Panc1 (cell line): ENCODE measurements around the gene RABL3. TPM values are rescaled to one million over a fixed set of nuclear protein-coding genes. Genes with fewer than 3 reads are reported as not detected.

Source experiments
- ATAC-seq: fragments of 200-7000 bp; cut with Tn5 transposase; 2 replicates; pipeline ENCODE4 v1.9.1; 2020; ENCODE audit warnings: mild to moderate bottlenecking, moderate library complexity
- BruUV-seq: library from RNA; stranded (reverse); fragments of 400-500 nt; replicated peaks from 2 replicates; lab custom pipeline; 2021; lab: Mats Ljungman, UMichigan
- CTCF ChIA-PET: fragments of 300-600 bp; sonication (Branson Sonifier 250); formaldehyde crosslinking; loops from one replicate; lab custom pipeline; 2022; ENCODE audit warnings: antibody characterized with exemption; lab: Charles Lee
- POLR2A ChIA-PET: fragments of 300-600 bp; sonication (Branson Sonifier 250); formaldehyde crosslinking; loops from one replicate; lab custom pipeline; 2022; ENCODE audit warnings: antibody characterized with exemption; lab: Charles Lee
- DNase-seq: peaks from one replicate; pipeline ENCODE4 v3.0.0-alpha.2; 2010; ENCODE audit warnings: low read depth, low spot score
- H3K27ac ChIP-seq: 2 replicates; pipeline ENCODE4 v1.5.1; 2011; ENCODE audit warnings: mild to moderate bottlenecking, low read length, inconsistent platforms
- H3K27me3 ChIP-seq: fragments of 200-500 bp; sonication (Bioruptor generic); 2 replicates; pipeline ENCODE4 v1.6.0; 2014; ENCODE audit warnings: low read length, inconsistent platforms; ENCODE audit not compliant: control insufficient read depth, insufficient read depth
- H3K36me3 ChIP-seq: fragments of 200-500 bp; sonication (Bioruptor generic); 2 replicates; pipeline ENCODE4 v1.5.1; 2014; ENCODE audit warnings: inconsistent platforms, mild to moderate bottlenecking, low read length, moderate library complexity; ENCODE audit not compliant: control insufficient read depth, insufficient read depth
- H3K4me1 ChIP-seq: 2 replicates; pipeline ENCODE4 v1.5.1; 2011; ENCODE audit warnings: inconsistent platforms, mild to moderate bottlenecking, low read length, moderate library complexity; ENCODE audit not compliant: control insufficient read depth, insufficient read depth
- H3K4me3 ChIP-seq, 2 experiments: 2 replicates each; pipeline ENCODE4 v1.5.1; 2011 to 2012; ENCODE audit warnings: low read depth in 2 of 2, low read length in 2 of 2, mild to moderate bottlenecking in 2 of 2, inconsistent platforms in 1 of 2, moderate library complexity in 1 of 2
- H3K9me3 ChIP-seq: fragments of 200-500 bp; sonication (Bioruptor generic); 2 replicates; pipeline ENCODE4 v1.5.1; 2014; ENCODE audit warnings: low read depth, mild to moderate bottlenecking, inconsistent platforms, low read length, moderate library complexity; ENCODE audit not compliant: control insufficient read depth, insufficient read depth
- POLR2AphosphoS5 ChIP-seq: IDR thresholded peaks from 2 replicates; pipeline ENCODE4 v1.6.1; 2012; ENCODE audit warnings: mild to moderate bottlenecking, low read depth, low read length, moderate library complexity
- SIN3A ChIP-seq: IDR thresholded peaks from 2 replicates; pipeline ENCODE4 v1.6.1; 2012; ENCODE audit warnings: low read depth, mild to moderate bottlenecking, low read length, moderate library complexity, borderline replicate concordance; ENCODE audit not compliant: insufficient read depth
- TCF7L2 ChIP-seq: IDR thresholded peaks from 2 replicates; pipeline ENCODE4 v1.6.1; 2011; ENCODE audit warnings: mild to moderate bottlenecking, low read depth, low read length, inconsistent platforms
- in situ Hi-C: cut with HindIII; loops from 2 replicates; pipeline ENCODE4 v1.10.0; 2016; ENCODE audit warnings: low sequenced_read_pairs, low pct_unique_long_range_greater_than_20kb
- intact Hi-C: fragments of 100-400 bp; cut with micrococcal nuclease; formaldehyde crosslinking; loops from one replicate; pipeline ENCODE4 v1.10.0; 2022; ENCODE audit not compliant: unreplicated experiment
- total RNA-seq: library from RNA; stranded (reverse); gene quantifications from one replicate; pipeline ENCODE4 v1.2.1, GENCODE V29; 2021; ENCODE audit not compliant: unreplicated experiment
- TF ChIP-seq, protein P1 (sequence below), 2 experiments: IDR thresholded peaks; 2 replicates each; pipeline ENCODE4 v1.6.1; 2011 to 2012; ENCODE audit warnings: low read depth in 2 of 2, control low read depth in 1 of 2, low read length in 1 of 2, mild to moderate bottlenecking in 1 of 2, moderate library complexity in 1 of 2; ENCODE audit not compliant: insufficient read depth in 1 of 2
- TF ChIP-seq, protein P2 (sequence below): fragments of 450-650 bp; IDR thresholded peaks from 2 replicates; pipeline ENCODE4 v1.5.1; 2017; ENCODE audit warnings: mild to moderate bottlenecking

The RABL3 gene
- total RNA-seq, 1 experiment from 2014 or later: 15.8 TPM

DNA sequence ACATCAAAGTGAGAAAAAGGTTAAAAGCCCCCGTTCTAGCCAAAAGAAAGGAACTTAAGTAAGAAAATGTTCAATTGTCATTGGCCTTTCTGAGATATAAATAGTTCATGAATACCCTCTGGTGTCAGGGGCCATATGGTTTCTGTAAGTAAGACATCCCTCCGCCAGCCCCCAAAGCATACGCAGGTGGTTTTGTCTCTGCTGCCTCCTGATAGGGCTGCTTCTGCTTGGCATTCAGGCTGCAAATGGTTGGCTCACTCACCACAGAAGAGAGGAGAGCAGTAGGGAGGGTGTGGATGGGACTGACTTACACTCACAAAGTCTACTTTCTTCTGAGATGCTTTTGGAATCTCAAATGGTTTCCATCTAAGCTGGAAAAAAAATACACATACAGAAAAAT lies 90.0 kb downstream of the RABL3 start:
- H3K27me3 ChIP-seq: no peaks in the 10 kb centered on the region
- H3K4me3 ChIP-seq: no peak overlapping the region
- intact Hi-C loops (no loop called here), in situ Hi-C loops (no loop called here)
- POLR2A ChIA-PET: no interaction called here
- H3K4me1 ChIP-seq: no peaks in the 10 kb centered on the region
- CTCF ChIA-PET: no interaction called here
- no TSS peak for BruUV-seq
- TF ChIP-seq SIN3A (no peak), POLR2AphosphoS5 (no peak), TCF7L2 (no peak)
- TF ChIP-seq, protein P1, sequence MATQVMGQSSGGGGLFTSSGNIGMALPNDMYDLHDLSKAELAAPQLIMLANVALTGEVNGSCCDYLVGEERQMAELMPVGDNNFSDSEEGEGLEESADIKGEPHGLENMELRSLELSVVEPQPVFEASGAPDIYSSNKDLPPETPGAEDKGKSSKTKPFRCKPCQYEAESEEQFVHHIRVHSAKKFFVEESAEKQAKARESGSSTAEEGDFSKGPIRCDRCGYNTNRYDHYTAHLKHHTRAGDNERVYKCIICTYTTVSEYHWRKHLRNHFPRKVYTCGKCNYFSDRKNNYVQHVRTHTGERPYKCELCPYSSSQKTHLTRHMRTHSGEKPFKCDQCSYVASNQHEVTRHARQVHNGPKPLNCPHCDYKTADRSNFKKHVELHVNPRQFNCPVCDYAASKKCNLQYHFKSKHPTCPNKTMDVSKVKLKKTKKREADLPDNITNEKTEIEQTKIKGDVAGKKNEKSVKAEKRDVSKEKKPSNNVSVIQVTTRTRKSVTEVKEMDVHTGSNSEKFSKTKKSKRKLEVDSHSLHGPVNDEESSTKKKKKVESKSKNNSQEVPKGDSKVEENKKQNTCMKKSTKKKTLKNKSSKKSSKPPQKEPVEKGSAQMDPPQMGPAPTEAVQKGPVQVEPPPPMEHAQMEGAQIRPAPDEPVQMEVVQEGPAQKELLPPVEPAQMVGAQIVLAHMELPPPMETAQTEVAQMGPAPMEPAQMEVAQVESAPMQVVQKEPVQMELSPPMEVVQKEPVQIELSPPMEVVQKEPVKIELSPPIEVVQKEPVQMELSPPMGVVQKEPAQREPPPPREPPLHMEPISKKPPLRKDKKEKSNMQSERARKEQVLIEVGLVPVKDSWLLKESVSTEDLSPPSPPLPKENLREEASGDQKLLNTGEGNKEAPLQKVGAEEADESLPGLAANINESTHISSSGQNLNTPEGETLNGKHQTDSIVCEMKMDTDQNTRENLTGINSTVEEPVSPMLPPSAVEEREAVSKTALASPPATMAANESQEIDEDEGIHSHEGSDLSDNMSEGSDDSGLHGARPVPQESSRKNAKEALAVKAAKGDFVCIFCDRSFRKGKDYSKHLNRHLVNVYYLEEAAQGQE (IDR thresholded peaks at IDR 0.05; ENCODE audit: insufficient read depth in 1 of 2, low read depth in 2 of 2, low read length in 1 of 2): no peak
- TF ChIP-seq, protein P2, sequence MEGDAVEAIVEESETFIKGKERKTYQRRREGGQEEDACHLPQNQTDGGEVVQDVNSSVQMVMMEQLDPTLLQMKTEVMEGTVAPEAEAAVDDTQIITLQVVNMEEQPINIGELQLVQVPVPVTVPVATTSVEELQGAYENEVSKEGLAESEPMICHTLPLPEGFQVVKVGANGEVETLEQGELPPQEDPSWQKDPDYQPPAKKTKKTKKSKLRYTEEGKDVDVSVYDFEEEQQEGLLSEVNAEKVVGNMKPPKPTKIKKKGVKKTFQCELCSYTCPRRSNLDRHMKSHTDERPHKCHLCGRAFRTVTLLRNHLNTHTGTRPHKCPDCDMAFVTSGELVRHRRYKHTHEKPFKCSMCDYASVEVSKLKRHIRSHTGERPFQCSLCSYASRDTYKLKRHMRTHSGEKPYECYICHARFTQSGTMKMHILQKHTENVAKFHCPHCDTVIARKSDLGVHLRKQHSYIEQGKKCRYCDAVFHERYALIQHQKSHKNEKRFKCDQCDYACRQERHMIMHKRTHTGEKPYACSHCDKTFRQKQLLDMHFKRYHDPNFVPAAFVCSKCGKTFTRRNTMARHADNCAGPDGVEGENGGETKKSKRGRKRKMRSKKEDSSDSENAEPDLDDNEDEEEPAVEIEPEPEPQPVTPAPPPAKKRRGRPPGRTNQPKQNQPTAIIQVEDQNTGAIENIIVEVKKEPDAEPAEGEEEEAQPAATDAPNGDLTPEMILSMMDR: no peak
- H3K36me3 ChIP-seq: no peaks in the 10 kb centered on the region
- H3K9me3 ChIP-seq: no peaks in the 10 kb centered on the region
- no peak overlapping the region for H3K27ac ChIP-seq
- no peak for ATAC-seq
- no peak for DNase-seq

DNA sequence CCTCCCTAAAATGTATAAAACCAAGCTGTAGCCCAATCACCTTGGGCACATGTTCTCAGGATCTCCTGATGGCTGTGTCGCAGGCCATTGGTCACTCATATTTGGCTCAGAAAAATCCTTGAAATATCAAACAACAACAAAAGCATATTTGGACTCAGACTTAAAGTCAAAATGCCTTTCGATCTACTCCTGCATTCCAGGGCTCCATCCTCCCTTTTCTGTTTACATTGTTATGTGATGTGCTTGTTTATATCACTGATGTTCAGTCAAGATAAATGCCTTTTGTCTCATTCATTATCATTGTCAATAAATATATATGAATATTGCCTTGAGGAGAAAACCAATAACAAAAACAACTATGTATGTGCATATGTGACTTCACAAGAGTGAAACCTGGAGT lies 92.0 kb downstream of the RABL3 start:
- Histone ChIP-seq H3K4me3 (no peak overlapping the region), H3K36me3 (no peaks in the 10 kb centered on the region), H3K4me1 (no peaks in the 10 kb centered on the region), H3K27ac (no peak overlapping the region), H3K27me3 (no peaks in the 10 kb centered on the region), H3K9me3 (no peaks in the 10 kb centered on the region)
- POLR2A ChIA-PET: no interaction called here
- intact Hi-C loops (no loop called here), in situ Hi-C loops (no loop called here)
- no TSS peak for BruUV-seq
- ATAC-seq: no peak
- CTCF ChIA-PET: no interaction called here
- no peak for DNase-seq
- TF ChIP-seq SIN3A (no peak), POLR2AphosphoS5 (no peak), TCF7L2 (no peak)
- TF ChIP-seq, protein P1 (IDR thresholded peaks at IDR 0.05; ENCODE audit: insufficient read depth in 1 of 2, low read depth in 2 of 2, low read length in 1 of 2): no peak
- TF ChIP-seq, protein P2: no peak
